Measurements from ENCODE around the gene MPPED2. TPM values are rescaled to one million over a fixed set of nuclear protein-coding genes. Genes with fewer than 3 reads are reported as not detected.

MPPED2 gene
- total RNA-seq, 1 experiment from 2014 or later = not detected

GRCh38 chr11:30465623-30466022, 120.5 kb downstream of the MPPED2 start:
- no peak for TF ChIP-seq CTCF (IDR thresholded peaks at IDR 0.05; ENCODE audit: unreplicated experiment)
- no peaks in the 10 kb centered on the region for H3K9me3 Mint-ChIP-seq (ENCODE audit: unreplicated experiment)
- BruUV-seq (replicated peaks) = no TSS peak
- no peak overlapping the region for H3K4me3 Mint-ChIP-seq (ENCODE audit: unreplicated experiment)
- intact Hi-C loops (cut with micrococcal nuclease) = no loop called here
- CTCF ChIA-PET = no interaction called here
- POLR2A ChIA-PET = no interaction called here
- H3K27ac Mint-ChIP-seq (ENCODE audit: low read depth, unreplicated experiment) = no peak overlapping the region
- DNase-seq (ENCODE audit: unreplicated experiment) = no peak
- no peaks in the 10 kb centered on the region for H3K4me1 Mint-ChIP-seq (ENCODE audit: insufficient read depth, unreplicated experiment)
- no peaks in the 10 kb centered on the region for H3K36me3 Mint-ChIP-seq (ENCODE audit: insufficient read depth, unreplicated experiment)
- H3K27me3 Mint-ChIP-seq (ENCODE audit: insufficient read depth, unreplicated experiment) = peaks cover 85% of the 10 kb centered on the region

- Mint-ChIP-seq H3K9me3 (ENCODE audit: unreplicated experiment) (no peaks in the 10 kb centered on the region), H3K4me1 (ENCODE audit: insufficient read depth, unreplicated experiment) (no peaks in the 10 kb centered on the region), H3K4me3 (ENCODE audit: unreplicated experiment) (no peak overlapping the region), H3K27ac (ENCODE audit: low read depth, unreplicated experiment) (no peak overlapping the region), H3K36me3 (ENCODE audit: insufficient read depth, unreplicated experiment) (no peaks in the 10 kb centered on the region), H3K27me3 (ENCODE audit: insufficient read depth, unreplicated experiment) (peaks cover 85% of the 10 kb centered on the region)
- DNase-seq (ENCODE audit: unreplicated experiment) = no peak
- ChIA-PET POLR2A (no interaction called here), CTCF (no interaction called here)
- no TSS peak for BruUV-seq (replicated peaks)
- TF ChIP-seq CTCF (IDR thresholded peaks at IDR 0.05; ENCODE audit: unreplicated experiment) = no peak
- intact Hi-C loops (cut with micrococcal nuclease) = no loop called here
These were observed 121.0 kb downstream of the MPPED2 start for GRCh38 chr11:30465192-30465591.

- Mint-ChIP-seq H3K36me3 (ENCODE audit: insufficient read depth, unreplicated experiment) (no peaks in the 10 kb centered on the region), H3K27ac (ENCODE audit: low read depth, unreplicated experiment) (no peak overlapping the region), H3K4me1 (ENCODE audit: insufficient read depth, unreplicated experiment) (no peaks in the 10 kb centered on the region), H3K4me3 (ENCODE audit: unreplicated experiment) (no peak overlapping the region), H3K27me3 (ENCODE audit: insufficient read depth, unreplicated experiment) (peaks cover 86% of the 10 kb centered on the region), H3K9me3 (ENCODE audit: unreplicated experiment) (no peaks in the 10 kb centered on the region)
- no TSS peak for BruUV-seq (replicated peaks)
- DNase-seq (ENCODE audit: unreplicated experiment) = no peak
- no peak for TF ChIP-seq CTCF (IDR thresholded peaks at IDR 0.05; ENCODE audit: unreplicated experiment)
- POLR2A ChIA-PET = no interaction called here
- CTCF ChIA-PET = no interaction called here
- intact Hi-C loops (cut with micrococcal nuclease) = no loop called here
These were observed 122.9 kb downstream of the MPPED2 start for GRCh38 chr11:30463266-30463665.

GRCh38 chr11:30462421-30462820, 123.7 kb downstream of the MPPED2 start:
- no TSS peak for BruUV-seq (replicated peaks)
- H3K4me3 Mint-ChIP-seq (ENCODE audit: unreplicated experiment) = no peak overlapping the region

More at GRCh38 chr11:30462421-30462820, 123.7 kb downstream of the MPPED2 start:
- H3K4me1 Mint-ChIP-seq (ENCODE audit: insufficient read depth, unreplicated experiment) = no peaks in the 10 kb centered on the region
- DNase-seq (ENCODE audit: unreplicated experiment) = no peak
- CTCF ChIA-PET = no interaction called here
- no peaks in the 10 kb centered on the region for H3K36me3 Mint-ChIP-seq (ENCODE audit: insufficient read depth, unreplicated experiment)
- no peak for TF ChIP-seq CTCF (IDR thresholded peaks at IDR 0.05; ENCODE audit: unreplicated experiment)
- intact Hi-C loops (cut with micrococcal nuclease) = no loop called here
- POLR2A ChIA-PET = no interaction called here
- H3K9me3 Mint-ChIP-seq (ENCODE audit: unreplicated experiment) = no peaks in the 10 kb centered on the region
- peaks cover 88% of the 10 kb centered on the region for H3K27me3 Mint-ChIP-seq (ENCODE audit: insufficient read depth, unreplicated experiment)
- no peak overlapping the region for H3K27ac Mint-ChIP-seq (ENCODE audit: low read depth, unreplicated experiment)
